ENCODE data around the gene UCHL3.

UCHL3 gene

DNA sequence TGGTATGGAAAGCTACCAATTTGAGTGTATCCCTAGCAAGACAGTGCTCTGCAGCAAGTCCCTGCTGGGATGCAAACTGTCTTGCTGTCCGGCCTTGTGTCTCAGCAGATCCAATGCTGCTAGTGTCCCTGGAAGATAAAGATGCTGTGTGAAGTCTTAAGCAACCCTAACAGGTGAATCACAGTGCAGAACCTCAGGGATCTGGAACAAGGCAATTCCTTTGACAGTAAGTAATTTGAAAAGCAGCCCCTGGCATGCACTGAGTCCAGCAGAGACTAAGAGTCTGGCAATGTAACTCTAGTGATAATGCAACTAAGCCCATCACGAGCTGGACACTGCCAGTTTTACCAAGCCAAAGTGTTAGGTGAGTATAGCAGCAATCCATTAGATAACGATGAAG is 1.7 kb upstream of the UCHL3 start:
- no peak for DNase-seq (ENCODE audit: low read depth in 2 of 2)

DNA sequence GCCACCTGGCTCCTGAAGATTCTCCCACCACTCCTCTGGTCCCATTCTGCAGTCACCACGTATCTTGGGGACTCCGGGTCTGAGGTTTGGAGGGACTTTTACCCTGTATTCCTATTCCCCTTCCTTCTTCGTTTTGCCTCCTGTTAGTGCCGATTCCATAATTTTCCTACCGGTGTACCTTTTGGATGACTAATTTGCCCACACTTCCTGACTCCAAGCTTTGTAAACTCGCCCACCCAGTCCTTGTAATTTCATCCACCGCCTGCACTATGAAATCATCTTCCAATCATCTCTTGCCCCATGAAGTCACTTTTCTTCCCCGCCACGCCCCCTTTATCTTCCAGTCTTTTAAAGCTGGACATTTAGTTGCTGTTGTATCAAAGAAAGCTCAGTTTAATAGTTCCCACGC is 572 bp downstream of the UCHL3 start:
- peak in 1 of 2 donors; percentile 13 for DNase-seq (ENCODE audit: low read depth in 2 of 2)

DNA sequence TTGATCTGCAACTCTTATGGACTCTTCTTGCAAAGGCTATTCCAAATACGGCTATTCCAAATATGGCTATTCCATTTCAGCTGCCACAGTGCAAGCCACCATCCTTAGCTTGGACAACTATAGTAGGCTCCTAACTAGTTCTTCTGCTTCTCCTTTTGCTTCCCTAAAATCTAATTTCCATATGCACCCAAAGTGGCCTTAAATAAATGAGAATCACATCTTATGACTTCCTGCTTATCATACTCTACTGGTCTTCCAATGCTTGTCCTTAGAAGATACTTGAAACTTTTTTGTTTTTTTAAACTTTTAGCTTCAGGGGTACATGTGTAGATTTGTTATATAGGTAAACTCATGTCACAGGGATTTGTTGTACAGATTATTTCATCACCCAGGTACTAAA is 4.9 kb downstream of the UCHL3 start:
- no peak for DNase-seq (ENCODE audit: low read depth in 2 of 2)

DNA sequence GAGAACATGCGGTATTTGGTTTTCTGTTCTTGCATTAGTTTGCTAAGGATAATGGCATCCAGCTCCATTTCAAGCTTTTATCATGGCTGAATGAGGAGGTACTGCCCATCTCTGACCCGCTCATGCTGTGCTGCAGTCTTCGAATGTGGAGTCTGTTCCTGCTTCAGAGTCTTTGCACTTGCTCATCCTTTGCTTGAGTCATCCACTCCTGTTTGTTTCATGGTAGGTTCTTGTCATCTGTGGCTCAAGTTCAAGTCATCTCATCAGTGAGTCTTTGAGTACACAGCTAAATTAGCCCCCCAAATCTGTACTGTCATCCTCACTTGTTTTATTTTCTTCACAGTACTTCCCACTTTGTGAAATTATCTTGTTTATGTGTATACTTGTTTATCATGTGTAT is 5.4 kb downstream of the UCHL3 start:
- DNase-seq (ENCODE audit: low read depth in 2 of 2), result no peak

DNA sequence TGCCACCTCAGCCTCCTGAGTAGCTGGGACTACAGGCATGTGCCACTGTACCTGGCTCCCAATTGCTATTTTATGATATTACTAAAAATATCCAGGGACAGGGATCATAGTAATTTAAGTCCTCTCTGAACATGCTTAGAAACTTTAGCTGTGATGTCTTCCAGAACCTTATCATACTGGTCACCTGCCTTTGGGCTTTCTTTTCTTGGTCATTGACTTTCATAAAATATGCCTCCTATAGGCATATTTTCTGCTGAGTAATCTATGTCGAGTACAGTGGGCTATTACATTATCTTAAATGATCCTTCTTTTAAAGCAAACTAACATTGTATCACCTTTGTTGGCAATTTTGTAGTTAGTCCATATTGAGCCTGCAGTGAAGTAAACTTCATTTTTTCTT is 6.2 kb downstream of the UCHL3 start:
- no peak for DNase-seq (ENCODE audit: low read depth in 2 of 2)

DNA sequence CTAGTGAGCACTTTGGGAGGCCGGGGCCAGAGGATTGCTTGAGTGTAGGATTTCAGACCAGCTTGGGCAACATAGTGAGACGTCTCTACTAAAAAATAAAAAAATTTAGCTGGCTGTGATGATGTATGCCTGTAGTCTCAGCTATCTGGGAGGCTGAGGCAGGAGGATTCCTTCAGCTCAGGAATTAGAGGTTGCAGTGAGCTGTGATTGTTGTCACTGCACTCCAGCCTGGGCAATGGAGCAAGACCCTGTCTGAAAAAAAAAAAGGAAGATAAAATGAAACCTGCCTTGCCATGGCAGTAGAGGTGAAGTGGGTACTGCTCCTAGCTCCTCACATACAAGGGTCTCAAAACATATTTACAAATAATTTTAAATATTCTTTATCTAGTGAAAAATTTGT is 7.4 kb downstream of the UCHL3 start:
- DNase-seq (ENCODE audit: low read depth in 2 of 2), result no peak

DNA sequence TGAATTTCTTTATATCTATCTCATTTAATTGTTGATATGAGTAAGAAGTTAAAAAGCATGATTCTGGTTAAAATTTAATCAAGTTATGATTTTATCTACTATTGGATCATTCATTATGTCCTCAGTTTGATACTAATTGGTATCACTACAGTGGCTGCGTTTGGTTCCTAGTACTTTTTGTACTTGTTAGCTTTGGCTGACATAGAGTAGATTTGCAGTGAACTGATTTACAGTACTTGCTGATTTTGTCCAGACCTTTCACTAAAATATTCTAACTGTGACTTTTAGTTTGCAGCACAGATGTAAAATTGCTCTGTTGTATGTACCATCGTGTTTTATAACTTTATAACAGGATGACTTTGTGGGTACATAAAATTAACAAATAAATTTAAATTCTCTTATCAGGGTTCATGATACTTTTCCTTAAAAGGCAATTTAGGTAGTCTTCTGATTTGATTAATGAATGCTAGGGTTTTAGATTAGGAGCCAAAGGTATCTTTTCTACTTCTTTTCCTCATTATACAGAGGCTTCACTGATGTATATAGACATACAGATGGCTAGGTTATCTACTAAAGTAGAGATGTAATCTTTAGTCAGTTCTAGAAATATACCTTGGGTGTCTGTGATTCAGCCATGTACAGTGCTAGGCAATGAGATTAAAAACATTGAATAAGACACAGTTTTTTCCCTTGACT is 8.7 kb downstream of the UCHL3 start:
- DNase-seq (ENCODE audit: low read depth in 2 of 2), result no peak

DNA sequence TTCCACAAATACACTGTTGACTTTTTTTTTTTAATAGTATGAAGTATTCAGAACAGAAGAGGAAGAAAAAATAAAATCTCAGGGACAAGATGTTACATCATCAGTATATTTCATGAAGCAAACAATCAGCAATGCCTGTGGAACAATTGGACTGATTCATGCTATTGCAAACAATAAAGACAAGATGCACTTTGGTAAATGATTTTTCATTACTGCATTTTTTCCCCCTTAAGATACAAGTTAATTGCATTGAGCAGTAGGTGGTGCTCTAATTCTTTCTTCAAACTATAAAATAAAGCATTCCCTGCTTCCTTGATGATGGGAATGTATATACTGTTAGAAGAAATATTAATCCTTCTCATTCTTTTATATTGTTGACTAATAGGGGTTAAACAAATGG is 17.1 kb downstream of the UCHL3 start:
- DNase-seq (ENCODE audit: low read depth in 2 of 2), result no peak

DNA sequence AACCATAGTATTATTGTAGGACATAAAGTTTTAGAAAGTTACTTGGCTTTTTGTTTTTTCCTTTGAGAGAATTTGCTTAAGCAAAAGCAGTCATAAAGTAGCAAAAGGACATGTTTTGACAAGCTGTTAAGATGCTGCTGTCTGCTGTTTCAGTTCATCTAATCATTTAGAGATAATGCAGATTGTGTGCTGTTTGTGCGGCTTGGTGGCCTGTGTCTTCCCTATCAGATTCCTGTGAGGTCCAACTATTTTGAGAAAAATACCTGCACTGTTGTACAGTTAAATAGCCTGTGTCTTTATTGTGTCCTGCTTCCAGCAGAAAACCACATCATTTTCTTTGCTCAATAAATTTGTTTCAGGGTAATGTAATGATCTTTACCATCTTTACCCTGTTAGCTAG is 20.0 kb downstream of the UCHL3 start:
- no peak for DNase-seq (ENCODE audit: low read depth in 2 of 2)

DNA sequence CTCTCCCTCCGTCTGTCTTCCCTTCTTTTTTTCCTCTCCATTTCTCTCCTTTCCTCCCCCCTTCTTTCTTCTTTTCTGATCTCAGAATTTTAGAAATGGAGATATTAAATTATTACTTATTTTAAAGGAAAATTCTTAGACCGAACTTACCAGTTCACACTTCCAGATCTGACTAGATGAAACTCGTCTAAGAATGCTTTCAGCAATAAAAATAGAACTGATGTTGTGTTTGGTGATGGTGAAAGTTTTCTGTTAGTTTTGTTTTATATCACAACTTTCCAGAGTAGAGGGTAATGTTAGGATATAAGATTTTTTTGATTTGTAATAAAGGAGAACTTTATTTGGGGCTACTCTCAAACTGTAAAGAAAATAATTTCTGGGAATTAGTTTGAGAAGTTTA is 29.9 kb downstream of the UCHL3 start:
- DNase-seq (ENCODE audit: low read depth in 2 of 2), result no peak

DNA sequence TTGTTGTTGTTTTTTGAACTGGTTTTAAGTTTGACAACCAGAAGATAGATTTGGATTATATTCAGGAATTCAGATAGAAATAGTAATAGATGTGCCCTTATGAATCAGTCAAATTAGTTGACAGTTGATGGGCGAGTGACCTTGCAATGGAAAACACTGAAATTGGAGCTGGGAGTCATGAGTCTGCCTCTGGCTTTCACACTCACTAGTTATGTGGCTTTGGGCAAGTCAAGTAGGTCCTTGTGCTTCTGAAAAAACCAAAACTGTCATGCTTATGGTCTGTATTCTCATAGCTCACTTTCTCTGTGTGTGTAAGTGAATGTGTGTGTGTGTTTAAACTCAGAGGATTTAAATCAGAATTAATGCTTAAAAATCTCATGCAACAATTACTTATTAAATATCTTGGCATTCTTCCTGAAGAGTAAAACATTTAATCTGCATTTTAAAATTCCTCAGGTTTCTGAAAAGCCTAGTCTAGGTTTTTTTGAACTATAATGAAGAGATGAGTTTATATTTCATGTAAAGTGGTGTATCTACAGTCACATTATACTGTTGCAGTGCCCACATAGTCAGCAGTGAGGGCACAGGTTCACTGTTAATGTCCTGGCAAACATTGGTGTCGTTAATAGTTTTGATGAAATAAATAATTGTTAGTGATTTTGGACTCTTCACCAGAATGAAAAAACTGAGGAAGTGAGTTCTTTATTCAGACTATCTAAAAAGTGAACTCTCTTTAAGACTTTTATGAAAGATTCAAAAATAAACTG is 32.5 kb downstream of the UCHL3 start:
- DNase-seq (ENCODE audit: low read depth in 2 of 2), result no peak

DNA sequence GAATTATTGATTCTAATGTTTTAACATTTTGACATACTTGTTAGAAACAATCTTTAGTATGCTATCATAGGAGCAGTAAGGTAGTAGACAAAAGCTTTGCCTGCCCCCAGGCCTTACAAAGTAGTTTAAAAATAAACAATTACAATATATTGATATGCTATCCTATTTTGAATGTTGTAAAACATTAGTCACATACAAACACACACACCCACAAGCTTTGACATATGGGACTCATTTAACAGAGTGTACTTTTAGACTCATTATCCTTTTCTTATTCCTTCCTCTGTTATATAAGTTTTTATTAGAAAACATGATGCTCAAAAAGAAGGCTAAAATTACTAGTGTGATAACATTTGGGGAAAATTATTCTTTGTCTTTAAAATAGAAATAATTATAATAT is 33.5 kb downstream of the UCHL3 start:
- DNase-seq (ENCODE audit: low read depth in 2 of 2), result no peak

DNA sequence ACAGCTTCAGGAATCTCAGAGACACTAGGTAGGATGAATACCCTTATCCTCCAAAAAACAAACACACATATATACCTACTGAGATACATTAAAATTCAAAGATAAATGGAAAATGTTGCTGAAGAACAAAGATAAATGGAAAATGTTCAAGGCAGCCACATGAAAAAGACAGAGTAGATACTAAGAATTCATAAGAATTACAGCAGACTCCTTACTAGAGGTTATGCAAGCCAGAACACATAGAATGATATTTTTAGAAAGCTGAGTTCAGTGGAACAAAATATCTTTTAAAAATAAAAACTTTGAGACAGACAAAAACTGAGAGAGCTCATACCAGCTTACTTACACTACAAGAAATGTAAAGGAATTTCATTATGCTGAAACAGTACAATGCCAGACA is 35.6 kb downstream of the UCHL3 start:
- DNase-seq (ENCODE audit: low read depth in 2 of 2), result no peak

DNA sequence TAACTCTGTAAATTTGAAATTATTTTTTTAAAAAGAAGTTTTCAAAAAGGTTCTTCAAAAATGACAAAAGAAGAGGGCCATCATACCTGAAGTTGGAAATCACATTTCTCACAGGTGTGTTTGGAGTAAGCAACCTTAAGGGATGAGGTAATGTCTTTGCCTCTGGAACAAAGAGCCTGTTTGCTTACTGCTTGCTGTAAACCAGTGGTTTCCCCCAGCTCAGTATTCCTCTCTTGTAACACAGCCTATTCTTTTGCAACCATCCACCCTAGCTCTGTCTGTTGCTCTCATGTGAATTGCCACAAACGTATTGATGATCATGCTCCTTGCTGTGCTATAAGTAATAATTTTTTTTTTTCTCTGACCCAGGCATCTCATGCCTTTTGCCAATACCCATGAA is 38.1 kb downstream of the UCHL3 start:
- DNase-seq (ENCODE audit: low read depth in 2 of 2), result no peak

DNA sequence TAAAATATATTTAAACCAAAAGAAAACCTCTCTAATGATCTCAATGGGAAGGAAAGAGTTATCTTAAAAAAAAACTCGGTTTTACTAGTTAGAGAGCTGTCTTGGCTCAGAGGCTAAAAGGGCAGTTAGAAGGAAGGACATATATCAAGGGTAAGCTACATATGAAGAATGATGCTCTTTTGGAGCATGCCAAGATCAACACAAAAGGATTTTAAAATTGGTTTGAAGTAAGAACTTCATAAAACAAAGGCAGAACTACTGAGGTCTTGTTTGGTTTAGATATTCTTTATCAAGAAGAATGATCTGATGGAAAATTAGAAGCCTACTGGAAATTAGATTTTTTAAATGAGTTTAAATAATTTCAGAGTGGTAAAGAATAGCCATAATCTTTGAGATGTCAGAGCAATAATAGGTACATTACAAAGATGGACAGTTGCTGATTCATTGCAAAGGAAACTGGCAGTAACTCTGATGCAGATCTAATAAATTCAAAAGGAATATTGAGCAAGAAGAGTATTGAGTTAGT is 47.1 kb downstream of the UCHL3 start:
- DNase-seq (ENCODE audit: low read depth in 2 of 2), result no peak

DNA sequence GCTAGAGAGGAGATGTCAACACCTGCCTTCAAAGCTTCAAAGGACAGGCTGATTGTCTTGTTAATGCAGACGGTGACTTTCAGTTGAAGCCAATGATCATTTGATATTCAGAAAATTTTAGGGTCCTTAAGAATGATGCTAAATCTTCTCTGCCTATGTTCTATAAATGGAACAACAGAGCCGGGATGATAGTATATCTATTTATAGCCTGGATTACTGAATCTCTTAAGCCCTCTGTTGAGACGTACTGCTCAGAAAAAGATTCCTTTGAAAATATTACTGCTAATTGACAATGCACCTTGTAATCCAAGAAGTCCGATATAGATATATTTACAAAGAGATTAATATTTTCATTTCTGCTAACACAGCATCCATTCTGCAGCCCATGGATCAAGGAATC is 50.8 kb downstream of the UCHL3 start:
- DNase-seq (ENCODE audit: low read depth in 2 of 2), result no peak

DNA sequence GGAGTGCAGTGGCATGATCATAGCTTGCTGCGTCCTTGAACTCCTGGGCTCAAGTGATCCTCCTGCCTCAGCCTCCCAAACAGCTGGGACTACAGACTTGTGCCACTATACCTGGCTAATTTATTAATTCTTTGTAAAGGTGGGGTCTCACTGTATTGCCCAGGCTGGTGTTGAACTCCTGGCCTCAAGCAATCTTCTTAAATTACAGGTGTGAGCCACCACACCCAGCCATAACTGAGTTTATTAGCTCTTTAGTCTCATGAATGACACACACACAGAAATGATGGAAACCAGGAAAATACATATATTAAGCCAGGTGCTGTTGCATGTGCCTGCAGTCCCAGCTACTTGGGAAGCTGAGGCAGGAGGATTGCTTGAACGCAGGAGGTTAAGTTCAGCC is 53.4 kb downstream of the UCHL3 start:
- DNase-seq (ENCODE audit: low read depth in 2 of 2), result no peak

DNA sequence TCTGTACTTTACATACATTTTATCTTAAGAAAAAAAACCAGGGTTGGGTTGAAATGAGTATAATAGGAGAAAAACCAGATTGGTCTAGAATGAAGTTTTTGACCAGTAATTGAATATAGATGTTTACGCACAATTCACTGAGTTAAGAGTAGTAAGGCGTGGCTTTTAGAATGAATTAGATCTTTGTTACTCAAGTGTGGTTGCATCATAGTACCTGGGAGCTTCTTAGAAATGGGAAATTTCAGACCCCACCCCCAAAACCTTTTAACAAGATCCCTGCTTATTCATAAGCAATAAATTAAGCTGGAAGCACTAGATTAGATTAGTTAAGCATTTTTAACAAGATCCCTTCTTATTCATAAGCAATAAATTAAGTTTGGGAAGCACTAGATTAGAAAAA is 57.9 kb downstream of the UCHL3 start:
- DNase-seq (ENCODE audit: low read depth in 2 of 2), result no peak

DNA sequence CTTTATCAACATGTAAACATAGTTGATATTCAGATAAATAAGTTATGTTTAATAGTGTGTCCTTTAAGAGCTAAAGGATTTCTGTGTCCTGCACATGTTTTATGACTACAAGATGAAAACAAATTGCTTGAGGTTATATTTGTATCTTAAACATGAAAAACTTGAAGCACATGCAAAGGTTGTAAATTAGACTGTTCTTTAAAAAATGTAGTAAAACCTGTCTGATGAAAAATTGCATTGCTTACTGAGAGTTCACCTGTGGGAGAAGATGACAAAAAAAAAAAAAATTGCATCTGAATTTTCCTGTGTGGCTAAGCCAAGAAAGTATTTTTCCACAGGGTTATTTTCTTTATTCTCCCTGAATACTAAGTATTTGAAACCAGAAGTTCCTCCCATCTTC is 60.9 kb downstream of the UCHL3 start:
- no peak for DNase-seq (ENCODE audit: low read depth in 2 of 2)

DNA sequence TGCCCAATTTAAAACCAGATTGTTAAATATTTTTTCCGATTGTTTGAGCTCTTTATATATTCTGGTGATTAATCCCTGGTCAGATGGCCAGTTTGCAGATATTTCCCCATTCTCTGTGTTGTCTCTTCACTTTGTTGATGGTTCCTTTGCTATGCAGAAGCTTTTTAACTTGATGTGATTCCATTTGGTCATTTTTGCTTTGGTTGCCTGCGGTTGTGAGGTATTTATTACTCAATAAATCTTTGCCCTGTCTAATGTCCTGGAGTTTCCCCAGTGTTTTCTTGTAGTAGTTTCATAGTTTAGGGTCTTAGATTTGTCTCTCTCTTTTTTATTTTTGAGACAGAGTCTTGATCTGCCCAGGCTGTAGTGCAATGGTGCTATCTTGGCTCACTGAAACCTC is 62.8 kb downstream of the UCHL3 start:
- no peak for DNase-seq (ENCODE audit: low read depth in 2 of 2)

DNA sequence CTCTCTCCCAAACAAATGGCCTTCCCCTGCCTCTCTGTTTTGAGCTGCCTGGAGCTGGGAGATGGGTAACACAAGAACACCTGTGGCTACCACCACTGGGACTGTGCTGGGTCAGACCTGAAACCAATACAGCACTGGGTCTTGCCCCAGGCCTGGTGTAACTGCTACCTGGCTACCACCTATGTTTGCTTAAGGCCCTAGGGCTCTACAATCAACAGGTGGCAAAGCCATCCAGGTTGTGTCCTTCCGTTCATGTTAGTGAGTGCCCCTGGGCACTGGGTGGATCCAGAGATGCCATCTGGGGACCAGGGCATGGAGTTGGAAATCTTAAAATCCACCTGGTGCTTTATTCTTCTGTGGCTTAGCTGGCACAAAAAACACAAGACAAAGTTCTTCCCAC is 67.6 kb downstream of the UCHL3 start:
- DNase-seq (ENCODE audit: low read depth in 2 of 2), result no peak

DNA sequence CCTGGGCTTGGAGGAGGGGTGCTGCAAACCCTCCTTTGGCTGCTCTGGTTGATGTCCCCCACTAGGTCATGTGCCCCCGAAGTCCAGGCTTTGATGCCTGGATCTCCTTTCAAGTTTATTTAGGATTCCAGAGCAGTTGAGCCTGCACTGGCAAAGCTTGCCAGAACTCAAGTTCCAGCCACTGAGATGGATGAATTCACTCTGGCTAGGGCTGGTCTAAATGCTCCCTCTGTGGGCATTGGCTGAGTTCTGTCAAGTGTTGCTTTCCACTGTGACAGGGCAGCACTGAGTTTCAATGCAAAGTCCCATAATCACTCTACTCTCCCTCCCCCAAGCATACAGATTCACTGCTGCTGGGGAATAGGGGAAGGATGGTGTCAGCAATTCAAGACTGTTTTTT is 68.7 kb downstream of the UCHL3 start:
- DNase-seq (ENCODE audit: low read depth in 2 of 2), result no peak

DNA sequence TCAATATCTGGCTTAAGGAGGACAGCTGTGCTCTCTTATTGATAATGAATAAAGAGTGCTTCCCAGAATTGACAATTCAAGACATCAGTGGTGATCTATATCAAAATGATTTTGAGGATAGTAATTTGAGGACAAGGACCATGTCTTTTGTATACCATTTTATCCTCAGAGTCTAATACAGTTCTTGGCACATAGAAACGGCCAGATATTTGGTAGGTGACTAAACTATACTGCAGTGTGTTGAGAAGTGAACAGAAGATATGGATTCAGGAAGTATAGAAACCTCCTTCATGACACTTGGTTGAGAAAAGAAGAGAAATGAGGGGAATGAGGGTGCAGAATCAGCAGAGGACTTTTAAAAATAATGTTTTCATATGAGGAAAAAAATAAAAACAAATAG is 70.4 kb downstream of the UCHL3 start:
- DNase-seq (ENCODE audit: low read depth in 2 of 2), result no peak

DNA sequence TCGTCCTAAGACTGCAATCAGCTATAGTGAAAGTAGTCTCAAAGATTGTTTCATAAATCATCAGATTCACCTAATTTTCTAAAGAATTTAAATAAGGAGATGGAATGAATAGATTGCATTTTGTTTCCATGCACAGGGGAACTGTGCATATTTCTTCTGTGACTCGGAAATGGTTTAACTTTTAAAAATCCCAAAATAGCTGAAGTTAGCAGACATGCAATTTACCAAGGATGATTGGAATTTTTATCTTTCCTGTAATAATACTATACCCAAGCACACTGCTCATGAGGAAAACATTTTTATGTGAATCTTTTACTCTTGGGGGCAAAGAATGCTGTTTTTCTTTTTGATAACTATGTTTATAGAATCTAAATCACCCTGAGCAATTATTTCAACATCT is 71.6 kb downstream of the UCHL3 start:
- no peak for DNase-seq (ENCODE audit: low read depth in 2 of 2)

All from stimulated activated CD4-positive, alpha-beta T cell treated with anti-CD3 and anti-CD28 coated beads, Interleukin-15, amount 100 ng/mL, for 48 hours (primary cell).